BJ (cell line): ENCODE measurements around the gene HSPH1. TPM values are rescaled to one million over a fixed set of nuclear protein-coding genes. Genes with fewer than 3 reads are reported as not detected.

Experiments used
- CTCF ChIA-PET: fragments of 350-600 bp; formaldehyde crosslinking; extraction: SDS; loops from one replicate; lab custom pipeline; 2021; ENCODE audit warnings: antibody characterized with exemption, inconsistent platforms; lab: Yijun Ruan, JAX
- POLR2A ChIA-PET: fragments of 300-600 bp; sonication (Branson Sonifier 250); formaldehyde crosslinking; extraction: SDS; loops from one replicate; lab custom pipeline; 2021; ENCODE audit warnings: antibody characterized with exemption; lab: Charles Lee
- DNase-seq: peaks from one replicate; pipeline ENCODE4 v3.0.0-alpha.2; 2011; ENCODE audit warnings: low read depth
- H3K27me3 ChIP-seq: 2 replicates; pipeline ENCODE4 v1.6.0; 2011; ENCODE audit warnings: low read length; ENCODE audit not compliant: control insufficient read depth, insufficient read depth
- H3K36me3 ChIP-seq: 2 replicates; pipeline ENCODE4 v1.5.1; 2011; ENCODE audit warnings: low read length; ENCODE audit not compliant: control insufficient read depth, insufficient read depth
- H3K4me3 ChIP-seq: 2 replicates; pipeline ENCODE4 v1.5.1; 2011; ENCODE audit warnings: low read depth, mild to moderate bottlenecking, control low read depth, low read length
- polyA plus RNA-seq: library from polyadenylated mRNA; depleted of rRNA; stranded (reverse); fragments of >200 nt; gene quantifications from 2 replicates; pipeline ENCODE4 v1.2.3, GENCODE V29; 2011
- TF ChIP-seq, protein P1 (sequence below): IDR thresholded peaks from 2 replicates; pipeline ENCODE4 v1.5.1; 2011; ENCODE audit warnings: low read depth, mild to moderate bottlenecking, control low read depth, inconsistent platforms, low read length, moderate library complexity; ENCODE audit not compliant: insufficient read depth

HSPH1 gene
- polyA plus RNA-seq, 1 experiment, result 15.0 TPM

DNA sequence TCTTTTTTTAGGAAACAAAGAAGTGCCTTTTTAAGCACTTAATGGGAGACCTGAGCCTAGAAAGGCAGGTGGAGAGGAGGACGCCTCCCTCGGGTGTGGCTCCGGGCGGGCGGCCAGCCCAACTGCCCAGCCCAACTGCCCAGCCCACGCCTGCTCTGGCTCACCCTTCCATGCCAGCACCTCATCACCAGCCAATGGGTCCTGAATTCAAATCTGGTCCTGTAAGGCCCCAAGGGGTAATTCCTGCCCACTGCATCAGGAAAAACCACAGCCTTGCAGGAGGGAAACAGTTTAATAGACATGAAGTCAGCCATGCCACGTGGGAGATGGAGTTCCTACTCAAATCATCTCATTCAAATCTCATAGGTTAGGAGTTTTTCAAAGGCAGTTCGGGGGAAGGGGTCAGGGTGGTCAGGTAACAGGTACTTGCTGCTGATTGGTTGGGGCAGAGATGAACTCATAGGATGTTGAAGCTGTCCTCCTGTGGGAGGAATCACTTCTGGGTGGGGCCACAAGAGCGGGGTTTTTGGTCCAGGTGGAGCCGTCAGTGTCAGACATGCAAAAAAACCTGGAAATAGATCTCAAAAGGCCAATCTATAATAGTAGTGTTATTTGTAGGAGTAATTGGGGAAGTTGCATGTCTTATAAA lies 64.9 kb downstream of the HSPH1 start:
- CTCF ChIA-PET, result interaction anchor here (0.6 to 0.7 kb wide), 2 partner anchors 14 to 52 kb away, joined by 3 read pairs; no protein-coding TSS in a partner anchor
- DNase-seq, result no peak
- Histone ChIP-seq H3K27me3 (peaks cover 1% of the 10 kb centered on the region; the same call in 1 of the 2 replicates), H3K36me3 (no peaks in the 10 kb centered on the region), H3K4me3 (no peak overlapping the region)
- TF ChIP-seq, protein P1, sequence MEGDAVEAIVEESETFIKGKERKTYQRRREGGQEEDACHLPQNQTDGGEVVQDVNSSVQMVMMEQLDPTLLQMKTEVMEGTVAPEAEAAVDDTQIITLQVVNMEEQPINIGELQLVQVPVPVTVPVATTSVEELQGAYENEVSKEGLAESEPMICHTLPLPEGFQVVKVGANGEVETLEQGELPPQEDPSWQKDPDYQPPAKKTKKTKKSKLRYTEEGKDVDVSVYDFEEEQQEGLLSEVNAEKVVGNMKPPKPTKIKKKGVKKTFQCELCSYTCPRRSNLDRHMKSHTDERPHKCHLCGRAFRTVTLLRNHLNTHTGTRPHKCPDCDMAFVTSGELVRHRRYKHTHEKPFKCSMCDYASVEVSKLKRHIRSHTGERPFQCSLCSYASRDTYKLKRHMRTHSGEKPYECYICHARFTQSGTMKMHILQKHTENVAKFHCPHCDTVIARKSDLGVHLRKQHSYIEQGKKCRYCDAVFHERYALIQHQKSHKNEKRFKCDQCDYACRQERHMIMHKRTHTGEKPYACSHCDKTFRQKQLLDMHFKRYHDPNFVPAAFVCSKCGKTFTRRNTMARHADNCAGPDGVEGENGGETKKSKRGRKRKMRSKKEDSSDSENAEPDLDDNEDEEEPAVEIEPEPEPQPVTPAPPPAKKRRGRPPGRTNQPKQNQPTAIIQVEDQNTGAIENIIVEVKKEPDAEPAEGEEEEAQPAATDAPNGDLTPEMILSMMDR, result no peak
- POLR2A ChIA-PET, result no interaction called here

DNA sequence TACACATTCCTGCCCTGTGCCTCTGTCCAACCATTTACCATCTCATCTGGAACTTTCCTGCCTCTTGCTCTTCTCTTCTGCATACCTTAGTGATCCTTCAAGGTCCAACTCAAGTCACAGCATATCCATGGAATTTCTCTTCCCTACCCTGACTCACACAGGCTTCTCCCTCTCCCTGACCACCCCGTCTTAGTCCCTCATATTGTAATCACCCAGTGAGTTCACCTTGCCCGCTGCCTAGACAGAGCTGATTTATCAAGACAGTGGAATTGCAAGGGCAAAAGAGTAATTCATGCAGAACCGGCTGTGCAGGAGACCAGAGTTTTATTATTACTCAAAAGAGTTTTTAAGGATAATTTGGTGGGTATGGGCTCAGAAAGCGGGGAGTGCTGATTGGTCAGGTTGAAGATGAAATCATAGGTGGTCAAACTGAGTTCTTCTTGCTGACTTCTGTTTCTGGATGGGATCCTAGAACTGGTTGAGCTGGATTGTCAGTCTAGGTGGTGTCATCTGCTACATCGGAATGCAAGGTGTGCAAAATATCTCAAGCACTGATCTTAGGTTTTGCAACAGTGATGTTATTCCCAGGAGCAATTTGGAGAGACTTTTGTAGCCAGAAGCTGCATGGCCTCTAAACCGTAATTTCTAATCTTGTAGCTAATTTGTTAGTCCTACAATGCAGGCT lies 67.2 kb downstream of the HSPH1 start:
- TF ChIP-seq, protein P1, result no peak
- ChIA-PET POLR2A (no interaction called here), CTCF (interaction anchor here (0.8 to 0.9 kb wide), 2 partner anchors 10 to 21 kb away, joined by 3 read pairs; no protein-coding TSS in a partner anchor)
- Histone ChIP-seq H3K27me3 (peaks cover 2% of the 10 kb centered on the region; the same call in 1 of the 2 replicates), H3K4me3 (no peak overlapping the region), H3K36me3 (no peaks in the 10 kb centered on the region)
- DNase-seq, result no peak

DNA sequence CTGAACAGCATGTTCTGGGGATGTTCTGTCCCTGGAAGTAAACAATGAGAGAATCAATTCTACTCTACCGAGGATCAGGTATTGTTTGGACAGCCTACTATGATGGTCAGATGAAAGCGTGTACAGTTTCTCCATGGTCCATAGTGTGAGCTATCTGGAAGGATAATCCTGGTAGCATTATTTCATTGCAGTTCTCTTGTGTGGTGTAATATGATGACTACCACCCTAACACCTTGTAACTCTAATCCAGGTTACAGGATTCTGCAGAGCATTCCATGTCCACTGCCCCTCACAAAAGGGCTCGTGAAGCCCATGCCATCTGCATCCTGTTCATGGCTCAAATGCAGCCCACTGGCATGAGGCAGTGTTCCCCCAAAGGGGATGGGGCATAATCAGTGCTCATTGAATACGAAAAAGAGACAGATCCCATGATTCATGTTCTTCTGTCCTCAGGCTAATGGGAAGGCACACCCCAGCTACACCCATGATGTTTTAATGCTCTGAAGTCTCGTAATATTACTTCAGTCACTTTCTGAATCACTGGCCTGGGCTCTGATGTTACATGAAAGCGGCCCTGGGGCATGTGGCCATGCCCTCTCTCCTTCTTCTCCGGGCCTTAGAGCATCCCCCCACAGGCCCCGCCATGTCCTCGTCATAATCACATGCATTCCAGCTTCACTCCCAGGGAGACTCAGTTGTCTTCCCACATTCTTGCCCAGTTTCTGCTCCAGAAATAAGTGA lies 68.4 kb downstream of the HSPH1 start:
- no peaks in the 10 kb centered on the region for H3K36me3 ChIP-seq
- ChIA-PET POLR2A (no interaction called here), CTCF (no interaction called here)
- DNase-seq, result no peak
- H3K27me3 ChIP-seq, result peaks cover 2% of the 10 kb centered on the region; the same call in 1 of the 2 replicates
- TF ChIP-seq, protein P1, result no peak
- H3K4me3 ChIP-seq, result no peak overlapping the region

DNA sequence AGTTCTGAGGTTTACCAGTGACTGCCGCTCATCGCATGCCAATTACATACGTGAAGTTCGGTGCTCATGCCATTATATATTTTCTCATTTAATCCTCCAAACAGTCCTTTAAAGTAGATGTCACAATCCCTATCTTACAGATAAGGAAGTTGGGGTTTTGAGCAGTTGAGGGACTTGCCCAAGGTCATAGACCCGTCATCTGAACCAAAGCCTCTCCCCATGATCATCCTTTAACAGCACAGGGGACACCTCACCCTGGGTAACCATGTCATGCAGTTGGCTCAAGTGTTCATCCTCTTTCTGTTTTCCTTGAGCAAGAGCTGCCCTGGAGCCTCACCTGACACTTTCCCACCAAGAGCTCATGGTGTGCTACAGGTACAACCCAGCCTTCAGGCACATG lies 69.1 kb downstream of the HSPH1 start:
- CTCF ChIA-PET, result no interaction called here
- POLR2A ChIA-PET, result no interaction called here

More for the DNA sequence above, 69.1 kb downstream of the HSPH1 start:
- H3K36me3 ChIP-seq, result no peaks in the 10 kb centered on the region
- H3K4me3 ChIP-seq, result no peak overlapping the region
- peaks cover 2% of the 10 kb centered on the region; the same call in 1 of the 2 replicates for H3K27me3 ChIP-seq
- TF ChIP-seq, protein P1, result no peak
- DNase-seq, result no peak
